Thoracic aorta (tissue), 2 donors: ENCODE data around the gene DLL3. TPM values are rescaled to one million over a fixed set of nuclear protein-coding genes. Genes with fewer than 3 reads are reported as not detected.

ENCODE experiments used
- ATAC-seq: fragments of 150-250 bp; one replicate; pipeline ENCODE4 v1.8.0; 2017; ENCODE audit warnings: low read depth; ENCODE audit not compliant: insufficient number of reproducible peaks, low FRiP score
- DNase-seq: peaks from one replicate; pipeline ENCODE4 v3.0.0-alpha.2; 2020; ENCODE audit warnings: low spot score
- H3K27ac ChIP-seq, 2 donors: fragments of 200-600 bp; sonication (generic); 1 replicate in 1 of 2; 2 replicates in 1 of 2; pipeline ENCODE4 v1.5.1; 2016; ENCODE audit warnings: mild to moderate bottlenecking in 2 of 2, moderate library complexity in 2 of 2
- H3K27me3 ChIP-seq: fragments of 200-600 bp; sonication (generic); replicated peaks from 2 replicates; pipeline ENCODE4 v1.6.0; 2016; ENCODE audit warnings: mild to moderate bottlenecking; ENCODE audit not compliant: insufficient read depth
- H3K36me3 ChIP-seq: fragments of 200-600 bp; sonication (generic); one replicate; pipeline ENCODE4 v1.5.1; 2016
- H3K4me1 ChIP-seq, 2 donors: fragments of 200-600 bp; sonication (generic); 1 replicate in 1 of 2; 2 replicates in 1 of 2; pipeline versions ENCODE4 v1.5.1 to v1.6.0; 2016; ENCODE audit warnings: low read depth in 2 of 2, mild to moderate bottlenecking in 1 of 2; ENCODE audit not compliant: control insufficient read depth in 1 of 2
- H3K4me3 ChIP-seq: fragments of 200-600 bp; sonication (generic); 2 replicates; pipeline ENCODE4 v1.5.1; 2016; ENCODE audit warnings: mild to moderate bottlenecking
- H3K9me3 ChIP-seq: fragments of 200-600 bp; sonication (generic); 2 replicates; pipeline ENCODE4 v1.5.1; 2016
- CTCF ChIP-seq: fragments of 200-600 bp; sonication (generic); IDR thresholded peaks from one replicate; pipeline ENCODE4 v1.5.1; 2019; ENCODE audit warnings: antibody characterized with exemption
- total RNA-seq, 2 donors: library from RNA; depleted of rRNA; stranded (reverse); fragments of >200 nt; gene quantifications; one replicate each; pipeline versions ENCODE4 v1.1.0 to v1.2.3, GENCODE V29; 2016

The DLL3 gene
- total RNA-seq, 2 donors from 2014 or later = not detected

DNA sequence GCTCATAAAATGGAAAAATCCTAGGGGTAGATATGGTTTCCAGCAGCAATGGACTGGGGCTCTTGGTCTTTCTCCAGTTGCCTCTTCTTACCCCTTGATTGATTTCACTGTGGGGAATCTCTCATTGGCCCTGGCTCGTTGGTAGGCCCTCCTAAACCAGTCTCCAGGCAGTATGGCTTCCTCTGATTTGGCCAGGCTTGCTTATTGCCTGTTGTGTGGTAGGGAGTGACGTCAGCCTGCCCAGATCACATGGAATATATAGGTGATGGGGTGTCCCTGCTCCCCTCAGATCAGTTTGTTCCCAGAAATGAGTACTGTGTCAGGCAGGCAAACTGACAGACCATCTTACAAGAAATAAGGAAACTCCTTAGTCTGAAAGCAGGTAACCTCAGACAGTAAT, 10.5 kb downstream of the DLL3 start:
- Histone ChIP-seq H3K4me1 (peaks cover 0 to 12% of the 10 kb centered on the region in 2 donors), H3K9me3 (no peaks in the 10 kb centered on the region), H3K4me3 (no peak overlapping the region), H3K27me3 (peaks cover 17% of the 10 kb centered on the region), H3K27ac (no peak overlapping the region), H3K36me3 (no peaks in the 10 kb centered on the region)
- ATAC-seq = no peak
- no peak for DNase-seq
- no peak for TF ChIP-seq CTCF

DNA sequence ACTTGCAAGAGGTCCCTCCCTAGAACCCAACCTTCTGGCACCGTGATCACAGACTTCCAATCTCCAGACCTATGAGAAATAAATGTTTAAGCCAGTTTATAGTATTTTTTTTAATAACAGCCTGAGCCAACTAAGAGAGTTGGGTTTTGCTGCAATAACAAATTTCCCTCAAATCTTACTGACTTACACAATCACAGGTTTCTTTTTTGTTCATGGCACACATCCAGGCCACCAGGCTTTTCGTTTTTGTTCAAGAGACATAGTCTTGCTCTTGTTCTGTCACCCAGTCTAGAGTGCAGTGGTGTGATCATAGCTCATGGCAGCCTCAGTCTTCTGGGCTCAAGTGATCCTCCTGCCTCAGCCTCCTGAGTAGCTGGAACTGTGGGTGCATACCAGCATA, 14.2 kb downstream of the DLL3 start:
- Histone ChIP-seq H3K27ac (no peak overlapping the region), H3K36me3 (no peaks in the 10 kb centered on the region), H3K4me1 (peaks cover 6 to 13% of the 10 kb centered on the region in 2 donors), H3K9me3 (no peaks in the 10 kb centered on the region), H3K4me3 (no peak overlapping the region), H3K27me3 (peaks cover 17% of the 10 kb centered on the region)
- ATAC-seq (no peak), DNase-seq (no peak)
- no peak for TF ChIP-seq CTCF

DNA sequence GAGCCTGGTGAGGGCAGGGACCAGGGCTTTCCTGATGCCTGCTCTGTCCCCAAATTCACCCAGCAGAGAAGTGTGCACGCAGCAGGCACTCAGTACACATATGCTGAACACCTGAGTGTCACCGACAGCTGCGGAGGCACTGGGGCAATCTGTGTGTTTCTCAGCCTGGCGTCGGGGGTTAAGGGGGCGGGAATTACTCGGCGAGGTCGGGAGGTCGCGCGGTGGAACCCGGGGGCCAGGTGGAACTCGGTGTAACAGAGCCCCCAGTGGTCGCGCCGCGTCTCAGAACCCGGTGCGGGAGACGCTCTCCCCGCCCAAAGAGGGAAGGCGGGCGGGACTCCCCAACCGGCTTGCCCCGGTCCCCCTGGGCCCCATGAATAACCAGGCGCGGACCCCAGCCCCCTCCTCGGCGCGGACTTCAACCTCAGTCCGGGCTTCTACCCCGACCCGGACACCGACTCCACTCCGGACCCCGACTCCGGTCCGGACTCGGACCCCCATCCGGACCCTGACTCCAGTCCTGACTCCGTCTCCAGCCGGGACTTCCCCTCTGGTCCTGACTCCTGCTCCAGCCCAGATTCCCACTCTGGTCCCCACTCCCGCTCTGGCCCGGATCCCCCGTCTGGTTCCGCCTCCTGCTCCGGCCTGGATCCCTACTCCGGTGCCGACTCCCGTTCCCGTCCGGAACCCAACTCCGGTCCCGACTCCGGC, 16.2 kb downstream of the DLL3 start, which contains the start of gene SELENOV:
Gene SELENOV, plus strand, starts transcription at position 300 of the 711 bp plus-strand sequence. Its CDS starts 74 bp downstream, at position 374.
- TF ChIP-seq CTCF = no peak
- H3K9me3 ChIP-seq = no peaks in the 10 kb centered on the region
- no peak for DNase-seq
- H3K36me3 ChIP-seq = no peaks in the 10 kb centered on the region
- H3K27me3 ChIP-seq = peaks cover 17% of the 10 kb centered on the region
- peaks cover 6 to 13% of the 10 kb centered on the region in 2 donors for H3K4me1 ChIP-seq
- H3K4me3 ChIP-seq = peak within 1 kb of the TSS; percentile 53
- H3K27ac ChIP-seq = no peak within 1 kb of the TSS
- ATAC-seq = no peak

DNA sequence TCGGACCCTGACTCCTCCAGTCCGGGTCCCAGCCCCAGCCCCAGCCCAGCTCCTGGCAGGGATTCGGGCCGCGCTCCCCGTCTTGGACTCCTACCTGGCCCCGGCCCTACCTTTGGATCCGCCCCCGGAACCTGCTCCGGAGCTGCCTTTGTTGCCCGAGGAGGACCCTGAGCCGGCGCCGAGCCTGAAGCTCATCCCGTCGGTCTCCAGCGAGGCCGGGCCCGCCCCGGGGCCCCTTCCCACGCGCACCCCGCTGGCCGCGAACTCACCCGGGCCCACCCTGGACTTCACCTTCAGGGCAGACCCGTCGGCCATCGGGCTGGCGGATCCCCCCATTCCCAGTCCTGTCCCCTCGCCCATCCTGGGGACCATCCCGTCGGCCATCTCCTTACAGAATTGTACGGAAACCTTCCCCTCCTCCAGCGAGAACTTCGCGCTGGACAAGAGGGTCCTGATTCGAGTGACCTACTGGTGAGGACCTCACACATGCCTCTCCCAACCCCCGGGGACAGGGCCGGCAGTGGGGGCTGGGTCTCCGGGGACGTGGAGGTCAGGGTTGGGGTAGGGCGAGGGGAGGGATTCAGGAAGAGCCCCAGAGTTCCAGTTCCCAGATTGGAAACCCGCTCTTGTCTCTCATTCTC, 16.9 kb downstream of the DLL3 start:
- Histone ChIP-seq H3K4me3 (peak overlapping the region; percentile 53), H3K4me1 (peaks cover 6 to 13% of the 10 kb centered on the region in 2 donors), H3K27me3 (peaks cover 17% of the 10 kb centered on the region), H3K36me3 (no peaks in the 10 kb centered on the region), H3K27ac (no peak overlapping the region), H3K9me3 (no peaks in the 10 kb centered on the region)
- TF ChIP-seq CTCF = no peak
- ATAC-seq = no peak
- no peak for DNase-seq

- DNase-seq (no peak), ATAC-seq (no peak)
- TF ChIP-seq CTCF = no peak
- Histone ChIP-seq H3K27me3 (peaks cover 17% of the 10 kb centered on the region), H3K36me3 (no peaks in the 10 kb centered on the region), H3K27ac (no peak overlapping the region), H3K4me3 (no peak overlapping the region), H3K9me3 (no peaks in the 10 kb centered on the region), H3K4me1 (peaks cover 6 to 13% of the 10 kb centered on the region in 2 donors)
Measured at GRCh38 chr19:39516270-39516669, 17.5 kb downstream of the DLL3 start.
